CD14-positive monocyte (primary cell): ENCODE data around the gene GRN. TPM values are rescaled to one million over a fixed set of nuclear protein-coding genes. Genes with fewer than 3 reads are reported as not detected.

Experiments used
- DNase-seq, 3 donors: peaks; one replicate each; pipeline ENCODE4 v3.0.0-alpha.2; 2011 to 2022
- H2AFZ ChIP-seq: 2 replicates; pipeline ENCODE4 v1.6.0; 2012; ENCODE audit warnings: mild to moderate bottlenecking, low read depth, low read length, inconsistent platforms; ENCODE audit not compliant: insufficient read depth, poor library complexity, severe bottlenecking
- H3K27ac ChIP-seq, 2 donors: 1 replicate in 1 of 2; 2 replicates in 1 of 2; pipeline ENCODE4 v1.5.1; 2012 to 2013; ENCODE audit warnings: low read length in 2 of 2, control low read depth in 1 of 2, inconsistent platforms in 1 of 2, low read depth in 1 of 2, mild to moderate bottlenecking in 1 of 2
- H3K27me3 ChIP-seq, 2 donors: one replicate each; pipeline versions ENCODE4 v1.6.0 to v1.6.1; 2011 to 2013; ENCODE audit warnings: low read length in 2 of 2; ENCODE audit not compliant: control insufficient read depth in 2 of 2, insufficient read depth in 2 of 2
- H3K36me3 ChIP-seq, 2 donors: replicated peaks in 1 of 2; 1 replicate in 1 of 2; 2 replicates in 1 of 2; pipeline versions ENCODE4 v1.5.1 to v1.6.1; 2012 to 2013; ENCODE audit warnings: low read length in 2 of 2, control low read depth in 1 of 2, inconsistent platforms in 1 of 2, mild to moderate bottlenecking in 1 of 2; ENCODE audit not compliant: insufficient read depth in 2 of 2, control insufficient read depth in 1 of 2
- H3K4me1 ChIP-seq, 2 donors: 1 replicate in 1 of 2; 2 replicates in 1 of 2; pipeline versions ENCODE4 v1.5.1 to v1.6.1; 2012 to 2013; ENCODE audit warnings: low read length in 2 of 2, control low read depth in 1 of 2, inconsistent platforms in 1 of 2, mild to moderate bottlenecking in 1 of 2, moderate library complexity in 1 of 2; ENCODE audit not compliant: insufficient read depth in 2 of 2, control insufficient read depth in 1 of 2
- H3K4me2 ChIP-seq: replicated peaks from 2 replicates; pipeline ENCODE3; 2012; ENCODE audit warnings: low read length, moderate library complexity, mild to moderate bottlenecking; ENCODE audit not compliant: poor library complexity, severe bottlenecking; ENCODE audit errors: extremely low read depth
- H3K4me3 ChIP-seq, 3 experiments: fragments of 200-600 bp in 1 of 3; sonication (generic) in 1 of 3; replicated peaks in 1 of 3; 1 replicate in 2 of 3; 2 replicates in 1 of 3; pipeline ENCODE4 v1.5.1; 2011 to 2013; ENCODE audit warnings: low read length in 3 of 3, mild to moderate bottlenecking in 3 of 3, control low read depth in 2 of 3, low read depth in 2 of 3, inconsistent platforms in 1 of 3, moderate library complexity in 1 of 3
- H3K79me2 ChIP-seq: 2 replicates; pipeline ENCODE4 v1.6.0; 2012; ENCODE audit warnings: mild to moderate bottlenecking, control low read depth, inconsistent platforms, low read length, moderate library complexity; ENCODE audit not compliant: insufficient read depth
- H3K9ac ChIP-seq: 2 replicates; pipeline ENCODE4 v1.6.0; 2017; ENCODE audit warnings: low read length, mild to moderate bottlenecking; ENCODE audit not compliant: insufficient read depth, poor library complexity, severe bottlenecking
- H3K9me3 ChIP-seq, 2 donors: replicated peaks in 1 of 2; 1 replicate in 1 of 2; 2 replicates in 1 of 2; pipeline versions ENCODE4 v1.5.1 to v1.6.1; 2012 to 2013; ENCODE audit warnings: low read length in 2 of 2, control low read depth in 1 of 2; ENCODE audit not compliant: control insufficient read depth in 1 of 2, insufficient read depth in 1 of 2
- H4K20me1 ChIP-seq: 2 replicates; pipeline ENCODE4 v1.6.0; 2012; ENCODE audit warnings: mild to moderate bottlenecking, low read length, control low read depth, moderate library complexity; ENCODE audit not compliant: insufficient read depth
- H3K27ac Mint-ChIP-seq, 7 donors: one replicate each; pipeline ENCODE4 v1.8.0; 2020; ENCODE audit warnings: mild to moderate bottlenecking in 7 of 7, mixed read lengths in 7 of 7, moderate library complexity in 6 of 7, inconsistent platforms in 2 of 7
- H3K27me3 Mint-ChIP-seq, 3 donors: one replicate each; pipeline ENCODE4 v1.8.0; 2021 to 2022; ENCODE audit warnings: low read depth in 3 of 3, mild to moderate bottlenecking in 3 of 3, mixed read lengths in 3 of 3, moderate library complexity in 3 of 3, inconsistent platforms in 1 of 3
- H3K36me3 Mint-ChIP-seq, 2 donors: one replicate each; pipeline ENCODE4 v1.8.0; 2020; ENCODE audit warnings: mixed read lengths in 2 of 2, inconsistent platforms in 1 of 2, mild to moderate bottlenecking in 1 of 2
- H3K4me1 Mint-ChIP-seq: one replicate; pipeline ENCODE4 v1.8.0; 2020; ENCODE audit warnings: mild to moderate bottlenecking, mixed read lengths
- H3K4me3 Mint-ChIP-seq, 2 donors: one replicate each; pipeline ENCODE4 v1.8.0; 2020; ENCODE audit warnings: mild to moderate bottlenecking in 2 of 2, mixed read lengths in 2 of 2, moderate library complexity in 1 of 2
- H3K9me3 Mint-ChIP-seq, 7 donors: one replicate each; pipeline ENCODE4 v1.8.0; 2020 to 2022; ENCODE audit warnings: mixed read lengths in 7 of 7, mild to moderate bottlenecking in 6 of 7, moderate library complexity in 6 of 7, inconsistent platforms in 2 of 7
- WGBS: methylation state at CpG from one replicate; pipeline ENCODE4 v1.1.5; 2013; ENCODE audit warnings: missing lambda C conversion rate; ENCODE audit not compliant: insufficient coverage; 5-methylcytosine and 5-hydroxymethylcytosine counted together
- intact Hi-C, 2 donors: fragments of 100-400 bp; cut with micrococcal nuclease; formaldehyde crosslinking; loops; one replicate each; pipeline versions ENCODE4 v1.15.0 to v1.15.1; 2023
- polyA plus RNA-seq, 3 donors: library from polyadenylated mRNA; depleted of rRNA in 1 of 3; unstranded in 2 of 3; stranded (reverse) in 1 of 3; fragments of 300-500 nt in 2 of 3; fragments of >200 nt in 1 of 3; fragmentation: Illumina TruSeq in 2 of 3; gene quantifications; 1 replicate in 2 of 3; 2 replicates in 1 of 3; pipeline ENCODE4 v1.2.3, GENCODE V29; 2012 to 2021
- TF ChIP-seq, protein P1 (sequence below): fragments of 200-600 bp; IDR thresholded peaks from one replicate; pipeline ENCODE4 v1.8.0; 2022; ENCODE audit warnings: antibody characterized with exemption, mild to moderate bottlenecking

Gene GRN
- polyA plus RNA-seq, 3 donors: 1,303 to 1,960 (median 1,361) TPM

DNA sequence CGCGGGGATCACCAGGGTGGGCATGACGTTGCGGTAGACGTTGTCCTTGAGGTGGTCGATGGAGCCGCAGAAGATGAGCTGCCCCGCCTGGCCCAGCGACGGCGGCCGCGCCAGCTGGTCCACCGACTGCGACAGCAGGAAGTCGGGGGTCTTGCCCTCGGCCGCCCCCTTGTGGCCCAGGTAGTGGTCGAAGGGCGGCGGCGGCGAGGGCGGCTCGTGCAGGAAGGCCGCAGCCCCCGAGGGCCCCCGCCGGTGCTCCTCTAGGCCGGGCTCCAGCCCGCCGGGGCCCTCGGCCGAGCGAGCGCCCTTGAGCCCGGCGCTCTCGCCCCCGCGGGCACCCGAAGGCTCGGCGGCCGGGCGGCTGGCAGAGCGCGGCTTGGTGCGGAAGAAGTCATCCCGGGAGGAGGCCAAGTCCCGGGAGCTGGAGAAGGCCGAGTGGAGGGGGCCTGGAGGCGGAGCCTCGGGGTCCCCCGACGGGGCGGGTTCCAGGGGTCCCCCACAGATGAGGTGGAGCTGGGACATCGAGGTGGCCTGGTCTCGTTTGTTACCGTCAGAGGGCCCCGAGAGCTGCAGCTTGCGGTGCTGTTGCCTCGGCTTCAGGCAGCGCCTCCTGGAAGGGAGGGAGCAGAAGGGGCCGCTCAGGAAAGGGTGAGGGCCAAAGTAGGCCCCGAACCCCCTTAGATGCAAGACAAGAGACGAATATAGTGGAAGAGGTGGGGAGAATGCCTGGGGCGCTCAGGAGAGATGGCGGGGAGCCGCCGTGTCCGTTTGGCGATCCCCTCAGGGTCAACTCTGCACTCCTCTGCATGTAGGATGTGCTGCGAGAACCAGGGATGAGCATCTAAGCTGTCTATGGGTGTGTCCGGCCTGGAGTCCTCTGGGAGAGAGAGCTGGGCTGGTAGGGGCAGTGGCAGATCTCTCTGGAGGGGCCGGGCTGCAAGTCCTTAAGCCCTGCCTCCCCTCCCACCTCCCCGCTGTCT is 9.8 kb downstream of the GRN start:
- Histone ChIP-seq H2AFZ (no peak overlapping the region), H3K9ac (no peak overlapping the region), H3K27me3 (peaks cover 0 to 6% of the 10 kb centered on the region in 2 donors), H3K4me1 (peaks cover 7 to 35% of the 10 kb centered on the region in 2 donors), H3K4me2 (peak overlapping the region; percentile 41), H3K36me3 (peaks cover 34 to 35% of the 10 kb centered on the region in 2 donors), H4K20me1 (peaks cover 38% of the 10 kb centered on the region), H3K9me3 (no peaks in the 10 kb centered on the region), H3K79me2 (peaks cover 8% of the 10 kb centered on the region), H3K4me3 (no peak overlapping the region), H3K27ac (no peak overlapping the region)
- H3K27ac Mint-ChIP-seq: peak overlapping the region in 1 of 7 donors; percentile 30
- TF ChIP-seq, protein P1, sequence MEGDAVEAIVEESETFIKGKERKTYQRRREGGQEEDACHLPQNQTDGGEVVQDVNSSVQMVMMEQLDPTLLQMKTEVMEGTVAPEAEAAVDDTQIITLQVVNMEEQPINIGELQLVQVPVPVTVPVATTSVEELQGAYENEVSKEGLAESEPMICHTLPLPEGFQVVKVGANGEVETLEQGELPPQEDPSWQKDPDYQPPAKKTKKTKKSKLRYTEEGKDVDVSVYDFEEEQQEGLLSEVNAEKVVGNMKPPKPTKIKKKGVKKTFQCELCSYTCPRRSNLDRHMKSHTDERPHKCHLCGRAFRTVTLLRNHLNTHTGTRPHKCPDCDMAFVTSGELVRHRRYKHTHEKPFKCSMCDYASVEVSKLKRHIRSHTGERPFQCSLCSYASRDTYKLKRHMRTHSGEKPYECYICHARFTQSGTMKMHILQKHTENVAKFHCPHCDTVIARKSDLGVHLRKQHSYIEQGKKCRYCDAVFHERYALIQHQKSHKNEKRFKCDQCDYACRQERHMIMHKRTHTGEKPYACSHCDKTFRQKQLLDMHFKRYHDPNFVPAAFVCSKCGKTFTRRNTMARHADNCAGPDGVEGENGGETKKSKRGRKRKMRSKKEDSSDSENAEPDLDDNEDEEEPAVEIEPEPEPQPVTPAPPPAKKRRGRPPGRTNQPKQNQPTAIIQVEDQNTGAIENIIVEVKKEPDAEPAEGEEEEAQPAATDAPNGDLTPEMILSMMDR: peak; percentile 35
- H3K4me1 Mint-ChIP-seq: peaks cover 16% of the 10 kb centered on the region
- H3K27me3 Mint-ChIP-seq: peaks cover 8 to 33% (median 8%) of the 10 kb centered on the region in 3 donors
- peak overlapping the region; percentile 63 to 80 for H3K4me3 Mint-ChIP-seq
- WGBS: 60% methylated on average over 67 of the region's 77 CpGs
- H3K9me3 Mint-ChIP-seq: peaks cover 0 to 4% (median 0%) of the 10 kb centered on the region in 7 donors
- H3K36me3 Mint-ChIP-seq: peaks cover 31 to 34% of the 10 kb centered on the region in 2 donors
- DNase-seq: peak in 1 of 3 donors; percentile 43
- intact Hi-C loops: loop anchor here in 1 of 2 donors (5.0 kb wide), 1 partner anchor 38 kb away; no protein-coding TSS in a partner anchor

DNA sequence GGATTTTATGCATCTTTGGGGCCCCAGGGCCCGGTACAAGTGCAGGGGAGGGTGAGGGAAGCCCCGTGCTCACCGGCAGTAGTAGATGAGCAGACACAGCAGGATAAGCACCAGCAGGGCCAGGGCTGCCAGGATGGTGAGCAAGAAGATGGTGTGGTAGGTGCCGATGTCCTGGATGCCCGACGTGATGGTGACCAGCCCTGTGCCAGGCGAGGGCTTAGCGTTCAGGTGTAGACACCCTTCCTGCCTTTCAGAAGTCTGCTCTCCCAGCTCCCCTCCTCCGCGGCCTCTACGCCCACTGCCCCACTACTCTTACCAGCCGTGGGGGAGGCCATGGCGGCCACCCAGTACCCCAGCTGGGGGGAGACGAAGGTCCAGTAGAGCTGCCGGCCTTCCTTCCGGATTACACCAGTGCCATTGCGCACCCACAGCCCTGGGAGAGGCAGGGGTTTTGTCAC is 10.6 kb downstream of the GRN start:
- H3K27ac Mint-ChIP-seq: peak overlapping the region in 1 of 7 donors; percentile 53
- H3K4me1 ChIP-seq: peaks cover 5 to 27% of the 10 kb centered on the region in 2 donors
- WGBS: 82% methylated on average over 13 of the region's 17 CpGs

More for the DNA sequence above, 10.6 kb downstream of the GRN start:
- Histone ChIP-seq H3K27me3 (peaks cover 0 to 13% of the 10 kb centered on the region in 2 donors), H4K20me1 (peaks cover 30% of the 10 kb centered on the region), H3K36me3 (peaks cover 26 to 27% of the 10 kb centered on the region in 2 donors), H3K79me2 (peaks cover under 1% of the 10 kb centered on the region), H3K4me3 (no peak overlapping the region), H3K9ac (no peak overlapping the region), H3K9me3 (no peaks in the 10 kb centered on the region), H3K4me2 (no peak overlapping the region), H2AFZ (no peak overlapping the region), H3K27ac (no peak overlapping the region)
- Mint-ChIP-seq H3K9me3 (peaks cover 0 to 4% (median 0%) of the 10 kb centered on the region in 7 donors), H3K27me3 (peaks cover 11 to 40% (median 12%) of the 10 kb centered on the region in 3 donors), H3K4me3 (peak overlapping the region in 1 of 2 donors; percentile 51), H3K36me3 (peaks cover 24 to 26% of the 10 kb centered on the region in 2 donors), H3K4me1 (peaks cover 16% of the 10 kb centered on the region)
- intact Hi-C loops: no loop called here
- TF ChIP-seq, protein P1: no peak
- DNase-seq: no peak
